GM12878 (cell line): ENCODE results near the gene HIRIP3. TPM values are rescaled to one million over a fixed set of nuclear protein-coding genes. Genes with fewer than 3 reads are reported as not detected.

ENCODE experiments used
- ATAC-seq: fragments of 200-7000 bp; cut with Tn5 transposase; 3 replicates; pipeline ENCODE4 v1.9.1; 2020; ENCODE audit warnings: mild to moderate bottlenecking, moderate library complexity
- BruUV-seq: library from RNA; stranded (reverse); fragments of 400-500 nt; replicated peaks from 2 replicates; lab custom pipeline; 2021; lab: Mats Ljungman, UMichigan
- CTCF ChIA-PET: fragments of 300-600 bp; sonication (Branson Sonifier 250); formaldehyde crosslinking; extraction: SDS; loops from one replicate; lab custom pipeline; 2021; ENCODE audit warnings: inconsistent platforms; lab: Yijun Ruan, JAX
- POLR2A ChIA-PET: fragments of 350-600 bp; formaldehyde crosslinking; extraction: SDS; loops from one replicate; lab custom pipeline; 2021; ENCODE audit warnings: inconsistent platforms; lab: Charles Lee
- RAD21 ChIA-PET: fragments of 300-600 bp; sonication (Branson Sonifier 250); formaldehyde crosslinking; loops from one replicate; lab custom pipeline; 2023; ENCODE audit warnings: antibody characterized with exemption; ENCODE audit not compliant: unreplicated experiment; lab: Charles Lee
- SMC1A ChIA-PET: fragments of 300-600 bp; sonication (Branson Sonifier 250); formaldehyde crosslinking; loops from one replicate; lab custom pipeline; 2023; ENCODE audit not compliant: unreplicated experiment, uncharacterized antibody; lab: Charles Lee
- DNase-seq: peaks from one replicate; pipeline ENCODE4 v3.0.0-alpha.2; 2011; ENCODE audit warnings: low read depth, low spot score
- FAIRE-seq: peaks from 3 replicates; lab custom pipeline; 2011; peaks lifted over from hg19 to GRCh38; lab: Jason Lieb, UNC
- H2AFZ ChIP-seq: 2 replicates; pipeline ENCODE4 v1.6.0; 2011; ENCODE audit warnings: low read depth, low read length, control low read depth; ENCODE audit not compliant: control insufficient read depth
- H3K27ac ChIP-seq: 2 replicates; pipeline ENCODE4 v1.5.1; 2011; ENCODE audit warnings: control low read depth; ENCODE audit not compliant: control insufficient read depth, insufficient read depth
- H3K27me3 ChIP-seq, 2 experiments: replicated peaks in 1 of 2; 2 replicates each; pipeline versions ENCODE4 v1.6.0 to v1.6.1; 2011; ENCODE audit warnings: low read length in 1 of 2; ENCODE audit not compliant: control insufficient read depth in 2 of 2, insufficient read depth in 2 of 2
- H3K36me3 ChIP-seq, 2 experiments: 2 replicates each; pipeline ENCODE4 v1.5.1; 2011; ENCODE audit warnings: low read length in 1 of 2; ENCODE audit not compliant: control insufficient read depth in 2 of 2, insufficient read depth in 2 of 2
- H3K4me1 ChIP-seq: 2 replicates; pipeline ENCODE4 v1.6.1; 2011; ENCODE audit warnings: mild to moderate bottlenecking, low read length, moderate library complexity, mixed read lengths; ENCODE audit not compliant: control insufficient read depth, insufficient read depth
- H3K4me2 ChIP-seq: 2 replicates; pipeline ENCODE4 v1.6.0; 2011; ENCODE audit warnings: control low read depth; ENCODE audit not compliant: control insufficient read depth, insufficient read depth
- H3K4me3 ChIP-seq: fragments of 200-600 bp; sonication (generic); 2 replicates; pipeline ENCODE4 v1.5.1; 2016
- H3K79me2 ChIP-seq: 2 replicates; pipeline ENCODE4 v1.6.0; 2011; ENCODE audit warnings: low read length; ENCODE audit not compliant: control insufficient read depth, insufficient read depth
- H3K9ac ChIP-seq: 2 replicates; pipeline ENCODE4 v1.8.0; 2011; ENCODE audit warnings: low read length, control low read depth, mixed read lengths; ENCODE audit not compliant: control insufficient read depth, insufficient read depth
- H3K9me3 ChIP-seq: replicated peaks from 3 replicates; pipeline ENCODE4 v1.5.1; 2011; ENCODE audit warnings: mild to moderate bottlenecking, low read length; ENCODE audit not compliant: control insufficient read depth, insufficient read depth
- H4K20me1 ChIP-seq: 2 replicates; pipeline ENCODE4 v1.6.0; 2011; ENCODE audit not compliant: control insufficient read depth, insufficient read depth
- ATF7 ChIP-seq: fragments of 450-650 bp; IDR thresholded peaks from 2 replicates; pipeline ENCODE4 v1.6.1; 2016; ENCODE audit warnings: low read depth, mild to moderate bottlenecking
- BCL11A ChIP-seq: IDR thresholded peaks from 2 replicates; pipeline ENCODE4 v1.6.1; 2011; ENCODE audit warnings: low read depth, low read length
- CREM ChIP-seq: IDR thresholded peaks from 2 replicates; pipeline ENCODE4 v1.6.1; 2014; ENCODE audit warnings: antibody characterized with exemption, low read depth
- ELK1 ChIP-seq: IDR thresholded peaks from 2 replicates; pipeline ENCODE4 v1.6.1; 2012; ENCODE audit warnings: low read depth, low read length, improper control_type of control experiment
- HDGF ChIP-seq: fragments of 450-650 bp; IDR thresholded peaks from 2 replicates; pipeline ENCODE4 v1.6.1; 2016; ENCODE audit warnings: antibody characterized with exemption
- IRF5 ChIP-seq: fragments of 450-650 bp; IDR thresholded peaks from 2 replicates; pipeline ENCODE4 v1.6.1; 2017; ENCODE audit warnings: borderline replicate concordance
- KAT2A ChIP-seq: conservative IDR thresholded peaks from 2 replicates; pipeline ENCODE4 v1.6.1; 2011; ENCODE audit warnings: low read depth, low read length; ENCODE audit not compliant: control insufficient read depth
- MAX ChIP-seq: IDR thresholded peaks from 2 replicates; pipeline ENCODE4 v1.6.1; 2012; ENCODE audit warnings: low read depth, low read length, improper control_type of control experiment
- NBN ChIP-seq: fragments of 450-650 bp; IDR thresholded peaks from 2 replicates; pipeline ENCODE4 v1.6.1; 2016
- PAX5 ChIP-seq: IDR thresholded peaks from 2 replicates; pipeline ENCODE4 v1.6.1; 2011; ENCODE audit warnings: low read depth, low read length, borderline replicate concordance
- POLR2A ChIP-seq: IDR thresholded peaks from 2 replicates; pipeline ENCODE4 v1.6.1; 2011; ENCODE audit warnings: low read depth, mild to moderate bottlenecking, low read length
- RFX5 ChIP-seq: IDR thresholded peaks from 2 replicates; pipeline ENCODE4 v1.6.1; 2011; ENCODE audit warnings: low read depth, low read length, improper control_type of control experiment
- SMC3 ChIP-seq: IDR thresholded peaks from 2 replicates; pipeline ENCODE4 v1.6.1; 2011; ENCODE audit warnings: low read length, improper control_type of control experiment, borderline replicate concordance
- STAT3 ChIP-seq: IDR thresholded peaks from 2 replicates; pipeline ENCODE4 v1.6.1; 2011; ENCODE audit warnings: low read depth, low read length, improper control_type of control experiment
- WGBS: methylation state at CpG from one replicate; pipeline ENCODE4 v1.1.6; 2016; ENCODE audit warnings: low lambda C conversion rate; ENCODE audit not compliant: insufficient replicate concordance, insufficient coverage; ENCODE audit errors: missing lambda C conversion rate; 5-methylcytosine and 5-hydroxymethylcytosine counted together
- in situ Hi-C: fragments of 300-500 bp; cut with MboI; formaldehyde crosslinking; loops from 9 replicates; pipeline ENCODE4 v1.14.3; 2018; ENCODE audit warnings: mixed read lengths
- intact Hi-C: fragments of 100-400 bp; cut with micrococcal nuclease; formaldehyde crosslinking; loops from one replicate; pipeline ENCODE4 v1.14.2; 2022; ENCODE audit not compliant: unreplicated experiment
- polyA plus RNA-seq, 11 experiments: library from polyadenylated mRNA; depleted of rRNA in 4 of 11; unstranded in 6 of 11; stranded (reverse) in 5 of 11; fragments of >200 nt; fragmentation: Nextera tagmentation in 4 of 11; fragmentation: Illumina TruSeq in 1 of 11; extraction: Ambion mirVana in 4 of 11; extraction: Trizol in 1 of 11; gene quantifications; 1 replicate in 1 of 11; 2 replicates in 10 of 11; pipeline versions ENCODE4 v1.2.1 to v1.2.3, GENCODE V29; 2011 to 2016; ENCODE audit warnings: inconsistent platforms in 2 of 11, missing spikeins in 2 of 11, low read depth in 1 of 11
- total RNA-seq, 4 experiments: library from RNA; depleted of rRNA in 3 of 4; stranded (reverse); fragments of >200 nt in 3 of 4; fragmentation: Illumina TruSeq in 1 of 4; extraction: Trizol in 1 of 4; gene quantifications; 2 replicates each; pipeline versions ENCODE4 v1.2.1 to v1.2.3, GENCODE V29; 2013 to 2021

Gene HIRIP3
- total and polyA plus RNA-seq, 10 of the 15 experiments (the other 5 are each of a cell fraction or from before 2014, with no cell fraction given), result 4.1 to 43.5 (median 23.9) TPM

- TF ChIP-seq RFX5 (no peak), MAX (no peak), KAT2A (no peak), STAT3 (no peak), ATF7 (no peak), PAX5 (no peak), CREM (no peak), ELK1 (no peak), BCL11A (no peak), SMC3 (no peak), NBN (no peak), HDGF (no peak)
These were observed 11.4 kb upstream of the HIRIP3 start (continued) for GRCh38 chr16:30006659-30007377.

GRCh38 chr16:30006095-30006473, 10.7 kb upstream of the HIRIP3 start:
- Histone ChIP-seq H3K36me3 (peaks cover 0 to 3% of the 10 kb centered on the region in 2 experiments; a peak in 2 of 4 replicates), H4K20me1 (no peaks in the 10 kb centered on the region), H2AFZ (no peak overlapping the region), H3K4me2 (no peak overlapping the region), H3K9me3 (no peaks in the 10 kb centered on the region), H3K4me3 (no peak overlapping the region), H3K27me3 (peaks cover 0 to 1% of the 10 kb centered on the region in 2 experiments; a peak in 1 of 4 replicates), H3K4me1 (no peaks in the 10 kb centered on the region), H3K9ac (no peak overlapping the region), H3K27ac (no peak overlapping the region), H3K79me2 (no peaks in the 10 kb centered on the region)
- no peak for TF ChIP-seq IRF5
- peak; percentile 35; the same call in 1 of the 2 replicates for TF ChIP-seq POLR2A
- in situ Hi-C loops, result loop anchor here (25.0 kb wide), 1 partner anchor 894 kb away; no protein-coding TSS in a partner anchor
- WGBS, result 87% methylated on average over 18 of the region's 18 CpGs
- intact Hi-C loops, result no loop called here
- SMC1A ChIA-PET, result interaction anchor here (0.7 kb wide), 1 partner anchor 34 kb away, joined by 3 read pairs; no protein-coding TSS in a partner anchor
- no peak for FAIRE-seq
- DNase-seq, result no peak
- no TSS peak for BruUV-seq
- CTCF ChIA-PET, result interaction anchor here (0.5 to 1.4 kb wide), 5 partner anchors 9 to 305 kb away, joined by 3 to 4 read pairs (median 4); no protein-coding TSS in a partner anchor
- POLR2A ChIA-PET, result no interaction called here
- RAD21 ChIA-PET, result interaction anchor here (0.7 to 0.9 kb wide), 3 partner anchors 14 to 33 kb away, joined by 3 read pairs; partner anchors contain the start of gene TAOK2
- no peak for ATAC-seq
